ENCODE measurements around the gene MET.

The MET gene

DNA sequence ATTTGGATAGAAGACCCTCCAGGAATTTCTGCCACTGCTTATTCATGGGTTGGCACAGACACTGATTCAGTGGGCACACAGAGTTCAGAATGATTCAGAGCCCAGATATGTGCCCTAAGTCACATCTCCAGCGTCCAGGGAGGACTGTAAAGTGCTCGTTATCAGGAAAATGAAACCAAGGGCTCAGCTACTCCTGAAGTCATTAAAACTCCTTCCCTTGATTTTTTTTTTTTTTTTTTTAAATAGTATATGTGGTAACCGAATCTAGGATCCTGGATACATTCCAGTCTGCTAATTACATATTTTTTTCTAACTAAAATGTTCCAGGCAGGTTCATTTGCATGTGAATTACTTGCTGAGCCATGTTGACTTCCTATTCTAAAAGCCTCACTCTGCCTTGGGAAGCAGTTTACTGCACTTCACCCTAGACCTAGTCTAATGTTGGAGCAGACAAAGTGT, 34.7 kb downstream of the MET start:
- TF ChIP-seq, protein P1, sequence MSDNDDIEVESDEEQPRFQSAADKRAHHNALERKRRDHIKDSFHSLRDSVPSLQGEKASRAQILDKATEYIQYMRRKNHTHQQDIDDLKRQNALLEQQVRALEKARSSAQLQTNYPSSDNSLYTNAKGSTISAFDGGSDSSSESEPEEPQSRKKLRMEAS (IDR thresholded peaks at IDR 0.05): no peak
- TF ChIP-seq NFIC (IDR thresholded peaks at IDR 0.05): 0 out of 2 replicates have a peak, but pooled peaks have one; percentile 22
- TF ChIP-seq RAD21 (IDR thresholded peaks at IDR 0.05; ENCODE audit: low read depth): no peak
- TF ChIP-seq TCF12 (IDR thresholded peaks at IDR 0.05; ENCODE audit: low read depth): no peak
- no peak for TF ChIP-seq CREB1 (IDR thresholded peaks at IDR 0.05; ENCODE audit: low read depth)
- TF ChIP-seq EGR1 (IDR thresholded peaks at IDR 0.05): no peak
- TF ChIP-seq, protein P2, sequence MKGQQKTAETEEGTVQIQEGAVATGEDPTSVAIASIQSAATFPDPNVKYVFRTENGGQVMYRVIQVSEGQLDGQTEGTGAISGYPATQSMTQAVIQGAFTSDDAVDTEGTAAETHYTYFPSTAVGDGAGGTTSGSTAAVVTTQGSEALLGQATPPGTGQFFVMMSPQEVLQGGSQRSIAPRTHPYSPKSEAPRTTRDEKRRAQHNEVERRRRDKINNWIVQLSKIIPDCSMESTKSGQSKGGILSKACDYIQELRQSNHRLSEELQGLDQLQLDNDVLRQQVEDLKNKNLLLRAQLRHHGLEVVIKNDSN (IDR thresholded peaks at IDR 0.05): no peak
- TF ChIP-seq EP300 (IDR thresholded peaks at IDR 0.05; ENCODE audit: borderline replicate concordance): no peak
- no peak for TF ChIP-seq TAF1 (IDR thresholded peaks at IDR 0.05; ENCODE audit: low read depth)
- no peak for TF ChIP-seq YY1 (IDR thresholded peaks at IDR 0.05; ENCODE audit: low read depth)
- TF ChIP-seq CEBPB (IDR thresholded peaks at IDR 0.05): no peak
- TF ChIP-seq, protein P3, sequence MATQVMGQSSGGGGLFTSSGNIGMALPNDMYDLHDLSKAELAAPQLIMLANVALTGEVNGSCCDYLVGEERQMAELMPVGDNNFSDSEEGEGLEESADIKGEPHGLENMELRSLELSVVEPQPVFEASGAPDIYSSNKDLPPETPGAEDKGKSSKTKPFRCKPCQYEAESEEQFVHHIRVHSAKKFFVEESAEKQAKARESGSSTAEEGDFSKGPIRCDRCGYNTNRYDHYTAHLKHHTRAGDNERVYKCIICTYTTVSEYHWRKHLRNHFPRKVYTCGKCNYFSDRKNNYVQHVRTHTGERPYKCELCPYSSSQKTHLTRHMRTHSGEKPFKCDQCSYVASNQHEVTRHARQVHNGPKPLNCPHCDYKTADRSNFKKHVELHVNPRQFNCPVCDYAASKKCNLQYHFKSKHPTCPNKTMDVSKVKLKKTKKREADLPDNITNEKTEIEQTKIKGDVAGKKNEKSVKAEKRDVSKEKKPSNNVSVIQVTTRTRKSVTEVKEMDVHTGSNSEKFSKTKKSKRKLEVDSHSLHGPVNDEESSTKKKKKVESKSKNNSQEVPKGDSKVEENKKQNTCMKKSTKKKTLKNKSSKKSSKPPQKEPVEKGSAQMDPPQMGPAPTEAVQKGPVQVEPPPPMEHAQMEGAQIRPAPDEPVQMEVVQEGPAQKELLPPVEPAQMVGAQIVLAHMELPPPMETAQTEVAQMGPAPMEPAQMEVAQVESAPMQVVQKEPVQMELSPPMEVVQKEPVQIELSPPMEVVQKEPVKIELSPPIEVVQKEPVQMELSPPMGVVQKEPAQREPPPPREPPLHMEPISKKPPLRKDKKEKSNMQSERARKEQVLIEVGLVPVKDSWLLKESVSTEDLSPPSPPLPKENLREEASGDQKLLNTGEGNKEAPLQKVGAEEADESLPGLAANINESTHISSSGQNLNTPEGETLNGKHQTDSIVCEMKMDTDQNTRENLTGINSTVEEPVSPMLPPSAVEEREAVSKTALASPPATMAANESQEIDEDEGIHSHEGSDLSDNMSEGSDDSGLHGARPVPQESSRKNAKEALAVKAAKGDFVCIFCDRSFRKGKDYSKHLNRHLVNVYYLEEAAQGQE (IDR thresholded peaks at IDR 0.05; ENCODE audit: low read depth): no peak
- no peak for TF ChIP-seq FOXM1 (IDR thresholded peaks at IDR 0.05; ENCODE audit: borderline replicate concordance, low read depth)
- peak; percentile 35; the same call in 1 of the 2 replicates for TF ChIP-seq TEAD4 (IDR thresholded peaks at IDR 0.05)
- TF ChIP-seq ZBTB7A (IDR thresholded peaks at IDR 0.05; ENCODE audit: low read depth): no peak

GRCh38 chr7:116707289-116707688, 35.3 kb downstream of the MET start:
- TF ChIP-seq CEBPB (IDR thresholded peaks at IDR 0.05): no peak
- TF ChIP-seq FOXM1 (IDR thresholded peaks at IDR 0.05; ENCODE audit: borderline replicate concordance, low read depth): no peak
- no peak for TF ChIP-seq EP300 (IDR thresholded peaks at IDR 0.05; ENCODE audit: borderline replicate concordance)
- TF ChIP-seq TAF1 (IDR thresholded peaks at IDR 0.05; ENCODE audit: low read depth): no peak
- no peak for TF ChIP-seq ZBTB7A (IDR thresholded peaks at IDR 0.05; ENCODE audit: low read depth)
- no peak for TF ChIP-seq YY1 (IDR thresholded peaks at IDR 0.05; ENCODE audit: low read depth)
- TF ChIP-seq RAD21 (IDR thresholded peaks at IDR 0.05; ENCODE audit: low read depth): no peak
- TF ChIP-seq, protein P1 (IDR thresholded peaks at IDR 0.05): no peak
- TF ChIP-seq, protein P3 (IDR thresholded peaks at IDR 0.05; ENCODE audit: low read depth): no peak
- TF ChIP-seq TEAD4 (IDR thresholded peaks at IDR 0.05): no peak
- no peak for TF ChIP-seq NFIC (IDR thresholded peaks at IDR 0.05)
- TF ChIP-seq, protein P2 (IDR thresholded peaks at IDR 0.05): no peak
- TF ChIP-seq TCF12 (IDR thresholded peaks at IDR 0.05; ENCODE audit: low read depth): no peak
- no peak for TF ChIP-seq CREB1 (IDR thresholded peaks at IDR 0.05; ENCODE audit: low read depth)
- no peak for TF ChIP-seq EGR1 (IDR thresholded peaks at IDR 0.05)

- TF ChIP-seq YY1 (IDR thresholded peaks at IDR 0.05; ENCODE audit: low read depth): no peak
- TF ChIP-seq CEBPB (IDR thresholded peaks at IDR 0.05): no peak
- TF ChIP-seq, protein P3 (IDR thresholded peaks at IDR 0.05; ENCODE audit: low read depth): no peak
- no peak for TF ChIP-seq RAD21 (IDR thresholded peaks at IDR 0.05; ENCODE audit: low read depth)
- TF ChIP-seq EGR1 (IDR thresholded peaks at IDR 0.05): no peak
- TF ChIP-seq FOXM1 (IDR thresholded peaks at IDR 0.05; ENCODE audit: borderline replicate concordance, low read depth): no peak
- TF ChIP-seq, protein P1 (IDR thresholded peaks at IDR 0.05): no peak
- no peak for TF ChIP-seq CREB1 (IDR thresholded peaks at IDR 0.05; ENCODE audit: low read depth)
- no peak for TF ChIP-seq TEAD4 (IDR thresholded peaks at IDR 0.05)
- TF ChIP-seq EP300 (IDR thresholded peaks at IDR 0.05; ENCODE audit: borderline replicate concordance): no peak
Measured at GRCh38 chr7:116708248-116708647, 36.3 kb downstream of the MET start.

DNA sequence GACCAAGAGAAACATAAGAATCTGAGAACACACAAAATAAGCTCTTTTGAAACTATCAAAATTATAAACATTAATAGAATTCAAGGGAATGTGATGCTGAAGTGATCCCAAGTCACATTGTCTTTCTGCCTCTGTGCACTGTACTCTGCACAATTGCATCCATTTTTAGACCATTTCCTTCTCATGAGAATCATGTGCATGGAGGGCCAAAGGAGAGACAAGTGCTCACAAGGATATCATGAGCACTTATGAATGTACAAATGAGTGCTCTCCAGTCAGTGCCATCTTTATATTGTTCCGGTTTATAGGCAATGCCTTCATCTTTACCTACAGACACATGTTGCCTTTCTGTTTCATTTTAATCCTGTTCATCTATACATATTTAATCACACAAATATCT, 36.9 kb downstream of the MET start:
- TF ChIP-seq YY1 (IDR thresholded peaks at IDR 0.05; ENCODE audit: low read depth) (no peak), TEAD4 (IDR thresholded peaks at IDR 0.05) (no peak), RAD21 (IDR thresholded peaks at IDR 0.05; ENCODE audit: low read depth) (no peak), TCF12 (IDR thresholded peaks at IDR 0.05; ENCODE audit: low read depth) (no peak), EP300 (IDR thresholded peaks at IDR 0.05; ENCODE audit: borderline replicate concordance) (no peak), FOXM1 (IDR thresholded peaks at IDR 0.05; ENCODE audit: borderline replicate concordance, low read depth) (no peak), EGR1 (IDR thresholded peaks at IDR 0.05) (no peak)
- TF ChIP-seq, protein P1 (IDR thresholded peaks at IDR 0.05): no peak
- TF ChIP-seq, protein P3 (IDR thresholded peaks at IDR 0.05; ENCODE audit: low read depth): no peak
